Measurements from ENCODE around the gene KRTAP4-16.
"Not testable (repeated sequence)": the region's sequence is repeated elsewhere in the genome, so short reads cannot be mapped to it uniquely, and the experiment has no call there.

KRTAP4-16 gene

GRCh38 chr17:41118721-41119120 lies 16.7 kb upstream of the KRTAP4-16 start:
- no peak for DNase-seq

- DNase-seq, result not testable (repeated sequence)
These were observed 15.9 kb upstream of the KRTAP4-16 start, which contains the start of gene KRTAP4-11 for GRCh38 chr17:41117846-41118386. KRTAP4-11 (minus strand) TSS chr17:41118373; CDS start chr17:41118315, 58 bp downstream.

GRCh38 chr17:41116297-41116696 lies 14.3 kb upstream of the KRTAP4-16 start:
- DNase-seq, result no peak

GRCh38 chr17:41111151-41111885 lies 9.3 kb upstream of the KRTAP4-16 start:
- DNase-seq, result no peak

- not testable (repeated sequence) for DNase-seq
These were observed 6.8 kb upstream of the KRTAP4-16 start for GRCh38 chr17:41108728-41109386.

- DNase-seq, result no peak
These were observed 6.0 kb upstream of the KRTAP4-16 start for GRCh38 chr17:41107941-41108450.

- DNase-seq, result not testable (repeated sequence)
These were observed 3.3 kb upstream of the KRTAP4-16 start, which contains the start of gene KRTAP4-9 for GRCh38 chr17:41105347-41105746. KRTAP4-9 (plus strand) TSS chr17:41105389; CDS start chr17:41105389, 0 bp downstream.

GRCh38 chr17:41104386-41105038 lies 2.5 kb upstream of the KRTAP4-16 start:
- not testable (repeated sequence) for DNase-seq

GRCh38 chr17:41103896-41104295 lies 1.9 kb upstream of the KRTAP4-16 start:
- no peak for DNase-seq

GRCh38 chr17:41099682-41100480 lies 2.1 kb downstream of the KRTAP4-16 start:
- not testable (repeated sequence) for DNase-seq

GRCh38 chr17:41098481-41098880 lies 3.5 kb downstream of the KRTAP4-16 start:
- DNase-seq, result no peak

GRCh38 chr17:41098042-41098441 lies 4.0 kb downstream of the KRTAP4-16 start, which contains the start of gene KRTAP4-8:
KRTAP4-8 (minus strand) TSS chr17:41098142; CDS start chr17:41098084, 58 bp downstream.
- DNase-seq, result no peak

- no peak for DNase-seq
These were observed 6.0 kb downstream of the KRTAP4-16 start for GRCh38 chr17:41096055-41096454.

- DNase-seq, result not testable (repeated sequence)
These were observed 13.2 kb downstream of the KRTAP4-16 start for GRCh38 chr17:41088760-41089352.

GRCh38 chr17:41084100-41084856 lies 17.7 kb downstream of the KRTAP4-16 start, which contains the start of gene KRTAP4-7:
KRTAP4-7 (plus strand) TSS chr17:41084150; CDS start chr17:41084207, 57 bp downstream.
- not testable (repeated sequence) for DNase-seq

- DNase-seq, result not testable (repeated sequence)
These were observed 18.6 kb downstream of the KRTAP4-16 start for GRCh38 chr17:41083427-41083826.

GRCh38 chr17:41082626-41083025 lies 19.4 kb downstream of the KRTAP4-16 start:
- no peak for DNase-seq

GRCh38 chr17:41076788-41077187 lies 25.2 kb downstream of the KRTAP4-16 start:
- no peak for DNase-seq

- no peak for DNase-seq
These were observed 28.3 kb downstream of the KRTAP4-16 start for GRCh38 chr17:41073676-41074075.

- peak; percentile 30 for DNase-seq
These were observed 30.2 kb downstream of the KRTAP4-16 start for GRCh38 chr17:41071606-41072360.
